HG03342 (cell line): ENCODE measurements around the gene CD101.

Source experiments
- ATAC-seq: cut with Tn5 transposase; IDR thresholded peaks from one replicate; pipeline ENCODE4 v1.9.1; 2021; ENCODE audit warnings: mild to moderate bottlenecking, moderate library complexity; ENCODE audit not compliant: unreplicated experiment

CD101 gene

GRCh38 chr1:117014209-117014608 lies 12.6 kb downstream of the CD101 start:
- no peak for ATAC-seq

GRCh38 chr1:117015724-117016123 lies 14.2 kb downstream of the CD101 start:
- ATAC-seq, result no peak

GRCh38 chr1:117017062-117017461 lies 15.5 kb downstream of the CD101 start:
- no peak for ATAC-seq

GRCh38 chr1:117017648-117018047 lies 16.1 kb downstream of the CD101 start:
- no peak for ATAC-seq

- ATAC-seq, result no peak
Measured at GRCh38 chr1:117020526-117021156, 19.1 kb downstream of the CD101 start.

GRCh38 chr1:117022114-117022513 lies 20.6 kb downstream of the CD101 start:
- no peak for ATAC-seq

- no peak for ATAC-seq
Measured at GRCh38 chr1:117025568-117025967, 24.0 kb downstream of the CD101 start.

GRCh38 chr1:117026361-117026760 lies 24.8 kb downstream of the CD101 start:
- no peak for ATAC-seq

- no peak for ATAC-seq
Measured at GRCh38 chr1:117029685-117030084, 28.1 kb downstream of the CD101 start.

- no peak for ATAC-seq
Measured at GRCh38 chr1:117030271-117030877, 28.8 kb downstream of the CD101 start.

- ATAC-seq, result no peak
Measured at GRCh38 chr1:117032266-117032665, 30.7 kb downstream of the CD101 start.

GRCh38 chr1:117032681-117033539 lies 31.4 kb downstream of the CD101 start:
- no peak for ATAC-seq

GRCh38 chr1:117033772-117034171 lies 32.2 kb downstream of the CD101 start:
- ATAC-seq, result no peak

- ATAC-seq, result no peak
Measured at GRCh38 chr1:117034791-117035290, 33.3 kb downstream of the CD101 start.

GRCh38 chr1:117036018-117036461 lies 34.5 kb downstream of the CD101 start:
- ATAC-seq, result no peak

- no peak for ATAC-seq
Measured at GRCh38 chr1:117037802-117038201, 36.2 kb downstream of the CD101 start.

GRCh38 chr1:117038236-117038635 lies 36.7 kb downstream of the CD101 start:
- no peak for ATAC-seq

GRCh38 chr1:117044217-117044616 lies 42.7 kb downstream of the CD101 start:
- ATAC-seq, result no peak

GRCh38 chr1:117045644-117046043 lies 44.1 kb downstream of the CD101 start:
- ATAC-seq, result no peak

GRCh38 chr1:117046781-117047180 lies 45.2 kb downstream of the CD101 start:
- no peak for ATAC-seq

- ATAC-seq, result no peak
Measured at GRCh38 chr1:117047271-117047670, 45.7 kb downstream of the CD101 start.

GRCh38 chr1:117049857-117050256 lies 48.3 kb downstream of the CD101 start:
- no peak for ATAC-seq
